Stimulated activated CD8-positive, alpha-beta memory T cell treated with anti-CD3 and anti-CD28 coated beads, Interleukin-15, amount 100 ng/mL, for 48 hours (primary cell): ENCODE measurements around the gene FRMPD4.
"Not testable (repeated sequence)": the region's sequence is repeated elsewhere in the genome, so short reads cannot be mapped to it uniquely, and the experiment has no call there.

Experiments
- DNase-seq, 2 donors: peaks; one replicate each; pipeline ENCODE4 v3.0.0-alpha.2; 2020; ENCODE audit warnings: low read depth in 2 of 2

The FRMPD4 gene

DNA sequence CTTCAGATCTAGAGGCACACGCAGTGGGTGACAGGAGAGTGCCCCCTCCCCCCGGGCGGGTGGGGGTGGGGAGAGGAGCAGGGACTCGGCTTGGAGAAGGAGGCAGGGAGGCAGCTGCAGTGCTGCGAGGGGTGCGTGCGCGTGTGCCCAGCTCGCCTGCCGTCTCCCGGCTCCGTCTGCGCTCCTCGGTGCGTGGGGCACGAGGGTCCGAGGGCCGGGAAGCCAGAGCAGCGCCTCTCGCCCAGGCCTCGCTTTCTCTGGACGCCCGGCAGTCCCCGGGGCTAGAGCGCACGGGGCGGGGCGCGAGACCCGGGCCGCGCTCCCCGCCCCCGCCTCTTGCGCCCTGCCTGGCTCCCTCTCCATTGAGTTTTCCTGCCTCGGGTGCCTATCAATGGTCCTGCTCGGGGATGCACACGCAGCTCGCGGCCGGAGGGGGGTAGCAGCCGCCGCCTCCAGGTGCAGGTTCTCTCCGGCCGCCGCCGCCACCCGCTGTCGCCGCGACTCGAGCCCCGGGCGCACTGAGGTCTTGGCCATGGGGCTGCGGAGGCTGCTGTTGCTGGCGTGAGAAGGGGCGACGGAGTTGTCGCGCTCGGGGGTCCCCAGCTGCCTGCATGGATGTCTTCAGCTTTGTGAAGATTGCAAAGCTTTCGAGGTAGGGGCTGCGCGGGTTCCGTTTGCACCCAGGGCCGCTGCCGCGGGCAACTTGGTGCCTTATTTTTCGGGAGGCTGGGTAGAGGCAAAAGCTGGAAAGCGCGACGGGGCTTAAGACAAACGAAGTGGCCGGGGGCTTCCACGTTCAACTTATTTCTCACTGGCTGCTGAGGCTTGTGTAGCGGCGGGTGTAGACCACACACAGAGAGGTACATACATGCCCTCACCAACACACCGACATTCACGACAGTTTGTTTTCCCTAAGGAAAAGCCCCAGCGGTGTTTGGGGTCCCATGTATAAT is at the start of gene FRMPD4:
Gene FRMPD4, plus strand, starts transcription at position 113 of the 953 bp plus-strand sequence. Its CDS starts 499 bp downstream, at position 612.
- no peak for DNase-seq

DNA sequence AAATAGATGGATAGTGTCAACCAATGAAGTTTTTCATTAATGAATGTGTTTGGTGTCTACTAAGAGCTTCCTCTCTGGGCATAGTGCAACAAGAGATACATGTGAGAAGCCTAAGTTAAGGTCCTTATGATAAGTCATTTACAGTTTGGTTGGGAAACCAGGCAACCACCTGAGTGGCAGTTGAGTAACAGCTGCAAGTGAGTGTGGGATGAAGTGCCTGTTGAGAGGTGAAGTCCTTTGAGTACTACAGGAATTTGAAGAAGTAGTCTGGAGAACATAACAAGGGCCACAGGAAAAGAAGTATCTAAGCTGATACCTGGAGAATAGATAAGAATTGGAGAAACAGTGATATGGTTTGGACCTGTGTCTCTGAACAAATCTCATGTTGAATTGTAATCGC is 48.5 kb upstream of the FRMPD4 start:
- DNase-seq: no peak

DNA sequence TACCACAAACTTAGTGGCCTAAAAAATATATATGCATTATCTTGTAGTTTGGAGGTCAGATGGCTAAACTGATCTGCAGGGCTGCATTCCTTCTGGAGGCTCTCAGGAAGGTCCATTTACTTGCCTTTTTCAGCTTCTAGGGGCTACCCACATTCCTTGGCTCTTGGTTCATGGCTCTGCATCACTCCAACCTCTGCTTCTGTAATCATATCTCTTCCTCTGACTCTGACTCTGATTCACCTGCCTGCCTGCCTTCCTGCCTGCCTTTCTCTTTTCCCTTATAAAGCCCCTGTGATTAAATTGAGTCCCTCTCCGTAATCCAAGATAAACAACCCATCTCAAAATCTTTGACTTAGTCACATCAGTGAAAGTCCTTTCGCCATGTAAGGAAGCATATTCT is 25.0 kb upstream of the FRMPD4 start:
- DNase-seq: no peak

DNA sequence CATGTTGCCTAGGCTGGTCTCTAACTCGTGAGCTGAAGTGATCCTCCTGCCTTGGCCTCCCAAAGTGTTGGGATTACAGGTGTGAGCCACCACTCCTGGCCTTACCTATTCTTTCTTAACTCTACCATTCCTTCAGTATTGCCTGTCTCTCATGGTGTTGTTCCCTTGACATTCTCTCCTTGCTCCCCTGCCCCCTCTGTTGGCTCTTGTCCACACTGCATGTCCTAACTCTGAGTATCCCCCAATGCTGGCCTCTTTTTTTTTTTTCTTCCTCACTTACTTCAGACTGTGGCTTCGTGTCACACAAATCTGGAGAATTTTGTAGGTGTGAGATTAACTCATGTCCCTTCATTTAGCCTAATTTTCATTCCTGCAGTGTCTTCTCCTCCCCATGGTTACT is 22.9 kb upstream of the FRMPD4 start:
- DNase-seq: no peak

DNA sequence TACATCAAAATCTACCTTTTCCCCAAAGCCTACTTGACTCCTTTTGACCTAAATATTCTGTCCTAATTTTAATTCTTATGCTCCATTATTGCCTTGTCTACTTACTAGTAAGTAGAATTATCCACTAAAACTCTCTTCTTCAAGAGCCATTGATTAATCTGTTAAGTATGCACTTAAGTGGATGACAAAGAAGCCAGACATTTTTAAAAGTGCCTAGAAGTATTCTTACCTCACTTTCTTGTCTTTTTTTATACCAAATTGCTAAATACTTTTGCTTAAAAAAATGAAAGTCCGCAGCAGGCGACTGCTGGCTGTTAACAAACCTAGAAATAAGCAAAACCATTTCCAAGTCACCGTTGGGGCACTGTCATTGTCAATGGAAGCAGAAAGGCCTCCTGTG is 20.1 kb upstream of the FRMPD4 start:
- no peak for DNase-seq

DNA sequence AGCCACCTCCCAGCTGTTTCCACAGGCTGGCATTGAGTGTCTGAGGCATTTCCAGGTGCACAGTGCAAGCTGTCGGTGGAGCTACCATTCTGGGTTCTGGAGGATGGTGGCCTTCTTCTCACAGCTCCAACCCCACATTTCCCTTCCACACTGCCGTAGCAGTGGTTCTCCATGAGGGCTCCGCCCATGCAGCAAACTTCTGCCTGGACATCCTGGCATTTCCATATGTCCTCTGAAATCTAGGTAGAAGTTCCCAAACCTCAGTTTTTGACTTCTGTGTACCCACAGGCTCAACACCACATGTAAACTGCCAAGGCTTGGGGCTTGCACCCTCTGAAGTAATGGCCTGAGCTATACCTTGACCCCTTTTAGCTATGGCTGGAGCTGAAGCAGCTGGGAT is 10.3 kb upstream of the FRMPD4 start:
- no peak for DNase-seq

DNA sequence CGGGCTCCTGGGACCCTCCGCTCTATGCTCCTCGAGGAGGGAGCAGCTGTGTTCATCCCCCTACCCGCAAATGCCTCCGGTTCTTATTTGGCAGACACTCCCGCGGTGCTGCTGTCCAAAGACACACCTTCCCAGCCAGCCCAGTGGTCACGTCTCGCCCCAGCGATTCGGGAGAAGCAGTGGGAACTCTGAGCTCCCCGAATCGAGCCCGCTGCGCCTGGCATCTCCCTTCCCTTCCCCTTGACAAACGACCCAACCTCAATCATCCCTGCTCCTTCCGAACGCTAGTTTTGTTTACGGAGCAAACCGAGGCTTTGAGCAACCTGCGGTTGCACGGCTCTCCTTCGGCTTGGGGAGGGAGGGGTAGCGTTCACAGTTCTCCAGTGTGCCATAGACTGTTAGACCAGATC is 317 bp upstream of the FRMPD4 start:
- DNase-seq: no peak

DNA sequence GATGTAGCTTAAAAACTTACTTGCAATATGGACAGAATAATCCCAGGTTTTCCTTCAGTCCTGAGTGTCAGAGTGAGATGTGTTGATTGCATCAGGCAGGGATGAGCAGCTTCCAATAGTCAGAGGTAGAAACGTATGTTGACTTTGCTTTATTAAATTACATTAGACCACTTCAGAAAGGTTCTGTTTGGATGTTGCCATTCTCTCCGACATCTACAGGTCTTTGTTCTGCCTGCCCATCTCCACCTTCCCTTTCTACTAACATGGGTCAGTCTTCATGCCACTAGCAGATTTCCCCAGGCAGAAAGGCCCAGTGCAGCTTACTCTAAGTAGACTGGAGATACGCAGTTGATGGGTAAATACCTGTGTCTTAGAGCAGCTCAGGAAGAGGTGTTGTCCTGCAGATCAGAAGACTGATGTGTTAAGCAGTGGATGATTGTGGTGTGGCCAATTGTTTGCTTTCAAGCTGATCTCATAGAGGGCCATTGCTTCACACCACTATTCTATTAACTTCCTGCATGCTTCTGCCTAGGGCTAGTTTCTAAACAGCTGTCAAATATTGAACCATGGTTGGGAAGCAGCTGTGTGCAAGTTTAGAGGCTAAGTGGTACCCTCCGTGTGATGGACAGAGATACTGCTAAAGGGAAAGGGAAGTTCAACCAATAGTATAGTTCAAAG is 1.8 kb downstream of the FRMPD4 start:
- no peak for DNase-seq

DNA sequence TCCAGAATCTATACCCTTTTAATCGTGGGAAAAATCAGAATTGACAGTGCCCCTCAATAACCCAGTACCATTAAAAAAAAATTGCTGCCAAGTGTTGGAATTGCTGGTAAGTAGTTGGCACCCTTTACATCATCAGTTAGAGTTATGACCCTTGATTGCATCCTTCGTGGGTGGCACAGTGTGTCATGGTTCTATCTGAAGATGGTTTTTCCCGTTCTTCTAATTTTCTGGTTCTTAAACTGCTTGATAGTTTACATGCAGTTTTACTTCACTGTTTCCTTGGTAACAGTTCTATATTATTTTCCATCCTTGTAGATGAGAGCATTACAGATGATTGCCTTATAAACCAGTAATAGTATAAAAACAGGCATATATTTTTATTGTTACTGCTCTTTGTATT is 3.2 kb downstream of the FRMPD4 start:
- DNase-seq: no peak

DNA sequence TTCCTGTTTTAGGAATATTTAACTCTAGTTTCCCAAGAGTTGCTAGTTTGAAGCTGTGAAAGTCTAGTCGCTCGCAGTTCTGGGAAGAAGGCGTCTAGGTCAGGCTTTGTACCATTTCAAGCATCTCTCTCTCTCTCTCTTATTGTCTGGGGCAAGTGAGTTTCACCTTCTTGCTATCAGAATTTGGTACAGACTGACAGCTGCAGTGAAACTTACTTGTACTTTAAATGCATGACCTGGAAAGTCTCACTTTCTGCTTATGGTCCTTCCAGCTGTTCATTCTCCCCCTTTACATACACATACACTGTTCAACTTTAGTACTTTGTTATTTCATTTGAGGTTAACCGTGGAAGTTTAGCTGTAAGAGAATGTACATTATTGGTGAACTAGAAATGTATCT is 4.4 kb downstream of the FRMPD4 start:
- no peak for DNase-seq

DNA sequence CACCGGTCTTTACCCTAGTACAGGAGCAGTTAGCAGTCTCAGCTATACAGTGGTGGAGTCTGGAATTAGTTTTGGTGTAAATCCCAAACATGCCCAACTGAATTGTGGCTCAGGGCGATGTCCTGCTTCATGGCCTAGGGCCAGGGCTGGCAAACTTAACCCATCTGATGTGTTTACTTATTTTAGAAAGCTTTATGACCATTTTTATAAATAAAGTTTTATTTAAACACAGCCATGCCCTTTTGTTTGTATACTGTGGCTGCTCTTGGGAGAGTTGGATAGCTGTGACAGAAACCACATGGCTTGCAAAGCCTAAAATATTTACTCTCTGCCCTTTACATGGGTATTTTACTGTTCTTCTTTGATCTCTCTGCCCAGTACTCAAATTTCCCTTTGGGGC is 7.1 kb downstream of the FRMPD4 start:
- no peak for DNase-seq

DNA sequence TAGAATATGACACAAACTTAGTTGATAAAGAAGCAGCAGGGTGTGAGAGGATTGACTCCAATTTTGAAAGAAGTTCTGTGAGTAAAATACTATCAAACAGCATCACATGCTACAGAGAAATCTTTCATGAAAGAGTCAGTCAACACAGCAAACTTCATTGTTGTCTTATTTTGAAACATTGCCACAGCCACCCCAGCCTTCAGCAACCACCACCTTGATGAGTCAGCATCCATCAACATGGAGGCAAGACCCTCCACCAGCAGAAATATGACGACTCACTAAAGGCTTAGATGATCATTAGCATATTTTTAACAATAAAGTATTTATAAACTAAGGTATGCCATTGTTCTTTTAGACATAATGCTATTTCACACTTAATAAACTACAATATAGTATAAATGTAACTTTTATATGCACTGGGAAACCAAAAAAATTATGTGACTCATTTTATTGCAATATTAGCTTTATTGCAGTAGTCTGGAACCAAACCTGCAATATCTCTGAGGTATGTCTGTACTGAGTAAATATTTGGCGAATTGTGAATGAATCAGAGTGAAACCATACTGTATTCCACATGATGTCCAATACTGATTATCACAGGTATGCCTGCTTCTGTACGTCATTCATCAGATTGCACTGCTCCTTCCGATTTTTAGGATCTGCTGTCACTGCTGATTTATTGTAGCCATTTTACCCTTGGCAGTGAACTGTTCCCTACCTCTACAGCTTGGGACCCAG is 11.6 kb downstream of the FRMPD4 start:
- no peak for DNase-seq

DNA sequence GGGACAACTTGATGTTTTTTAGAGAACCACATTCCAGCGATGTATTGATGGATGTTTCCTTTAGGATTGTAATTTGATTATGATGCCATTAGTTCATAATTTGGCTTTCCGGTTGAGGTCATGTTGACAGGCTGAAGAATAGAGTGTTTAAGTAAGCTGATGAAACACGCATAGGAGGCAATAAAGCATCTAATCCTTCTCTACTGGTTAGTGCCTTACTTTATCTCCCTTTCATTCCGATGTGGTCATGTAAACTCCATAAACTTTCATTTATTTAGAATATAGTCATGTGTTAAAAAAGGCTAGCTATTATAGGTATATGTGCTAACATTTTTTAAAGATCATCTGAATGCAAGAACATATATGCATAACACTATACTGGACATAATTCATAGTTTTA is 15.0 kb downstream of the FRMPD4 start:
- no peak for DNase-seq

DNA sequence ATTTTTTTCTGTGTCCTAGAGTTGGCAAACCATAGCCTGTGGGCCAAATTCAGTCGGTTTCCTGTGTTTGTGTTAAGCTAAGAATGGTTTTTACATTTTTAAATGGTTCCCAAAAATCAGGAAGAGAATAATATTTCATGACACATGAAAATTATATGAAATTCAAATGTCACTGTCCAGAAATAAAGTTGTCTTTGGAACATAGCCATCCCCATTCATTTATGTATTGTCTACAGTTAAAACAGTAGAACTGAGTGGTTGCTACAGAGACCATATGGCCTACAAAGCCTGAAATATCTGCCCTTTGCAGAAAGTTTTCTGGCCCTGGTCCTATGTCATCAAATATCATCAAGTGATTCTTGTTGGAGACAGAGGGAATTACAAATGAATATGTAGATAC is 15.5 kb downstream of the FRMPD4 start:
- no peak for DNase-seq

DNA sequence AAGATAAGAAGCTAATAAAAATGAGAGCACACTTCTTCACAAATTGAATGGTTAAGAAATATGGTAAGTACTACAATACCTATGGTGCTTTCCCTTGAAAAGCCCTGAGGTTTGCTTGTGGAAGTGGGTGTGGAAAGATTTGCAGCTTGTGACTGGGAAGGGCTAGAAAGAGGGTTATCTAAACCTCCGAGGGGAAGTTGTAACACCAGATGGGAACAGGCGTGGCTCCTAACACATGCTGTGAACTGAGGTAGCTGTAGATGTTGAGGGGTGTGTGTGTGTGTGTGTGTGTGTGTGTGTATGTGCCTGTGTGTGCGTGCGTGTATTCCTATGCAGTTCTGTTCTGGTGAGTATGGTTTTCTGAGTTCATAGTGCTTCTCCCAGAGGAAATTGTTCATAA is 21.5 kb downstream of the FRMPD4 start:
- no peak for DNase-seq

DNA sequence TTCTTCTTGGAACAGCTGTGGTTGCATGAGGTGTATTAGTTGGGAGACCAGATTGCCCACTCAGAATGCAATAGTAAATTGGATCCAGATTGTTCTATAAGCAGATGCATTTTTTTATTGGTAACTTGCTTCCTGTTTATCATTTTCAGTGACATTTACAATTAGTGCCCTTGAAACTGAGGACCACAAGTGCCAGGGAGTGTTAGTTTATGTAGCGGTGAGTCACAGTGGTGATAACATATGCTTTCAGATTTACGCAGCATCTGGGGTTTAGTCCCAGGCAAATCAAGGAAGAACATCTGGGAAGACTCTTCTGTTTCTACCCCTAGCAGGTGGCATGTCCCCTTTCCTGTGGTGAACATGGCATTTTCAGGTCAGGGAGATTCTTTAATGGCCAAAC is 24.1 kb downstream of the FRMPD4 start:
- DNase-seq: no peak

DNA sequence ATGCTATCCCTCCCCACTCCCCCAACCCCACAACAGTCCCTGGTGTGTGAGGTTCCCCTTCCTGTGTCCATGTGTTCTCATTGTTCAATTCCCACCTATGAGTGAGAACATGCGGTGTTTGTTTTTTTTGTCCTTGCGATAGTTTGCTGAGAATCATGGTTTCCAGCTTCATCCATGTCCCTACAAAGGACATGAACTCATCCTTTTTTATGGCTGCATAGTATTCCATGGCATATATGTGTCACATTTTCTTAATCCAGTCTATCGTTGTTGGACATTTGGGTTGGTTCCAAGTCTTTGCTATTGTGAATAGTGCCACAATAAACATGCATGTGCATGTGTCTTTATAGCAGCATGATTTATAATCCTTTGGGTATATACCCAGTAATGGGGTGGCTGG is 25.9 kb downstream of the FRMPD4 start:
- DNase-seq: not testable (repeated sequence)

DNA sequence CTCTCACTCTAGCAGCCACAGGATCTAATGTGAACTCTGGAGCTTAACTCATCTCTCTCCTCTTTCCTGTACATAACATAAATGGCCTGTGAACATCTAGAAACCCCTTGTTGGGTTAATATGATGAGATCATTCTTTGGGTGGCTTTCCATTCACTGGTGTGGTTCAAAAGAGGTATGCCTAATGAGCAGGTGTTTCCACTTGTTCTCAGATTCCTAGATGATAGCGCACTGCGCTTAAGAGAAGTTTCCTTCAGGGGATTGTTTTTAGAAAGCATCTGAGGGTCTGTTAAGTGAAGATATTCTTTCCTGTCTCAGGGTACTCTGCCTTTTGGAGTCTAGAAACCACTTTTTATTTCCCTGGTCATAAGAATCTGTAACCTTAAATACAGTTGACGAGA is 32.5 kb downstream of the FRMPD4 start:
- no peak for DNase-seq

DNA sequence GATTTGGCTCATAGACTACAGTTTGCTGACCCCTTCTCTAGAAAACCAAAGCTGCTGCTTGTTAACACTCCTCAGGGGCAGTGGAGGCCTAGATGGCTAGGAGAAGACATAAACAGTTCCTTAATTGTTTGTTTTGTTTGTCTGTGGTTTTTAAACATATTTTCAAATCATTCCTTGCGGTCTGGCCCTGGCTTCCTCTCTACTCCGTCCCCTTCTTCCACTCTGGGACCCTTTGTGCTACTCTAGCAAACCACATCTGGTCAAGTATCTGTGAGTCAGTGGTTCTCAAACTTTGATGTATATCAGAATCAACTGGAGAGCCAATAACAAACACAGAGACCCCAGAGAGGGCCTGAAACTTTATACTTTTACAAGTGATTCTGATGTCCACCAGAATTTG is 36.1 kb downstream of the FRMPD4 start:
- DNase-seq: no peak

DNA sequence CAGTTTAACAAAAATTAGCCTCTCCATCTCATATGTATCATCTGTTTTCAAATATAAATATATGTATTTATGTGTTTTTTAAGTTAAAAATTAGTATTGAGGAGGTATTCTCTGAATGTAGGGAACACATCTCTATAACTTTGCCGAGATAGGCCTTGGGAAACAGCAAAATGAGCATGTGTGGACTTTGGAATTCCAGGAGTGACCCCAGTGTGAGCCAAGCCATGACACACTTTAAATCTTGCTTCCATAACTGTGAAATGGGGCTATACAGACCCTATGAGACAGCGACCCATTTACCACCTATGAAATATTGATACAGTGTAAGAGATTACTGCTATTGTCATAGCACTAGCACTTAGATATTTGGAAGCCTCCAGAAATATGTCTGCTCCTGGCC is 58.8 kb downstream of the FRMPD4 start:
- no peak for DNase-seq

DNA sequence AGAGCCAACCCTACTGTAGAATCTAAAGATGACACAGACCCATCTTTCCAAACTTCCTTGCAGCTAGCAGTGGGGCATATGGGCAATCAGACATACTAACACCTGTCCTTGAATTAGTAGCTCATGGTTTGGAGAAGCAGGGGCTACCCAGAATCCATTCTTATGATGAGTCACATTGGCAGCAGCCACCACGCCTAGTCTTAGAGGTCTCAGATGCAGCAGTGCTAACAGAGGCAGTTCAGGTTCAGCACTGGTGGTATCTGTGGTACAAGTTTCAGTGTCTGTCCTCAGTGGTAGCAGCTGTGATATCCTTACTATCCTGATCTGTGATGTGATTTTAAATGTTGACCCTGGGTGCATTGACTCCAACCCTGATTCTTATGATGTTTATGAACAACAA is 68.1 kb downstream of the FRMPD4 start:
- no peak for DNase-seq

DNA sequence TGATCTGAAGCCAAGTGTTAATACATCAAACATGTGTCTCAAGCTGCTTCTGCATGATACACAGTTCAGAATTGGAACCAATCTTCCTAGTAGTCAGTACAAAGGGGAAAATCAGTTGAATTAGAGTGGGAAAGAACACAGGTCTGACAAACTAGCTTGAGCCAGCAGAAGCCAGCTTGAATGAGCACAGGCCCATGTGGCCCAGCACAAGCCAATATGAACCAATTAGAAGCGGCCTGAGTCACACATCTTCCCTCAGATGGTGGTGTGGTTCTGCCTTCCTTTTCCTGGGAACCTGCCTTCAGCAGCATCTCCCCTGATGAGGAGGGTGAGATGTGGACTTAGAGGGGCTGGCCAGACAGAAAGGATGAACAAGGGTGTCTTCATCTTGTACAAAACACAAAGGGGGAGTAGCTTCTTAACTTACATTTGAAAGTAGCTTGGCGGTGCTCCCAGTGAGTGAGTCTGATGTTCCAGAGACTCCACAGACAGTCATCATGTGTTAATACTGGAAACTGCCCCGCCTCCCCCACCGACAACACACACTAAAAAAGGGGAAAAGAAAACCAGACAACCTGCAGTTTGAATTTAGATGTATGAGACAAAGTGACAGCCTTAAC is 72.0 kb downstream of the FRMPD4 start:
- DNase-seq: no peak
